Measurements from ENCODE around the gene MYO3A. TPM values are rescaled to one million over a fixed set of nuclear protein-coding genes. Genes with fewer than 3 reads are reported as not detected.

The MYO3A gene
- total RNA-seq, 1 experiment from 2014 or later, result not detected

- RAD21 ChIA-PET (ENCODE audit: low non-redundant PET in 1 of 2, low total read pairs in 2 of 2, uncharacterized antibody in 2 of 2, unreplicated experiment in 2 of 2), result no interaction called here
- no peak overlapping the region for H2AFZ ChIP-seq (ENCODE audit: low read depth, low read length, poor library complexity, severe bottlenecking)
- no peak overlapping the region for H3K4me3 ChIP-seq (replicated peaks in 1 of 2; ENCODE audit: low read depth in 1 of 2, low read length in 2 of 2)
- H3K36me3 ChIP-seq (ENCODE audit: control insufficient read depth in 1 of 2, insufficient read depth in 2 of 2, low read length in 2 of 2), result no peaks in the 10 kb centered on the region
- ATAC-seq, result no peak
- intact Hi-C loops (cut with micrococcal nuclease), result no loop called here
- H3K79me2 ChIP-seq (ENCODE audit: insufficient read depth, low read length), result no peaks in the 10 kb centered on the region
- POLR2A ChIA-PET, result no interaction called here
- no peak overlapping the region for H3K4me2 ChIP-seq (ENCODE audit: low read length)
- H4K20me1 ChIP-seq (ENCODE audit: insufficient read depth), result no peaks in the 10 kb centered on the region
- no peaks in the 10 kb centered on the region for H3K4me1 ChIP-seq (ENCODE audit: control insufficient read depth in 1 of 2, insufficient read depth in 2 of 2, low read length in 2 of 2)
- no peaks in the 10 kb centered on the region for H3K9me3 ChIP-seq (ENCODE audit: control insufficient read depth in 1 of 2, insufficient read depth in 1 of 2, low read depth in 1 of 2, low read length in 2 of 2)
- H3K9me2 ChIP-seq (ENCODE audit: insufficient read depth), result no peaks in the 10 kb centered on the region
- no peak overlapping the region for H3K27ac ChIP-seq (ENCODE audit: low read depth, low read length)
- no peak for DNase-seq (ENCODE audit: low read depth, low spot score)
- peaks cover 48% of the 10 kb centered on the region for H3K27me3 ChIP-seq (ENCODE audit: insufficient read depth, low read length)
- TF ChIP-seq ZFX (IDR thresholded peaks at IDR 0.05) (no peak), MAX (IDR thresholded peaks at IDR 0.05) (no peak), EGR1 (IDR thresholded peaks at IDR 0.05; ENCODE audit: low read depth) (no peak), ATF3 (IDR thresholded peaks at IDR 0.05) (no peak), POLR2AphosphoS5 (IDR thresholded peaks at IDR 0.05; ENCODE audit: low read depth, low read length) (no peak), JUND (IDR thresholded peaks at IDR 0.05) (no peak), YY1 (IDR thresholded peaks at IDR 0.05; ENCODE audit: extremely low read depth, insufficient replicate concordance, low read depth, low read length) (no peak), REST (IDR thresholded peaks at IDR 0.05; ENCODE audit: low read depth) (no peak)
- CTCF ChIA-PET, result no interaction called here
- H3K9ac ChIP-seq (ENCODE audit: low read length), result no peak overlapping the region
- no TSS peak for BruUV-seq (replicated peaks)
These were observed 37.6 kb upstream of the MYO3A start for GRCh38 chr10:25896421-25896820.

All from HCT116 (cell line).